Upper lobe of left lung (tissue), 6 donors: ENCODE results near the gene TUB. TPM values are rescaled to one million over a fixed set of nuclear protein-coding genes. Genes with fewer than 3 reads are reported as not detected.

Experiments
- ATAC-seq, 2 donors: fragments of 200-7000 bp; cut with Tn5 transposase; one replicate each; pipeline ENCODE4 v1.9.1; 2022; ENCODE audit warnings: mild to moderate bottlenecking in 2 of 2, moderate library complexity in 2 of 2; ENCODE audit not compliant: low FRiP score in 2 of 2
- DNase-seq, 2 donors: peaks; one replicate each; pipeline ENCODE4 v3.0.0-alpha.2; 2019 to 2020
- H3K27ac ChIP-seq, 4 donors: fragments of 200-600 bp; sonication (generic); one replicate each; pipeline ENCODE4 v1.5.1; 2016 to 2019
- H3K27me3 ChIP-seq, 4 donors: fragments of 200-600 bp; sonication (generic); one replicate each; pipeline ENCODE4 v1.5.1; 2017 to 2019
- H3K36me3 ChIP-seq, 4 donors: fragments of 200-600 bp; sonication (generic); one replicate each; pipeline ENCODE4 v1.5.1; 2016 to 2019
- H3K4me1 ChIP-seq, 4 donors: fragments of 200-600 bp; sonication (generic); one replicate each; pipeline ENCODE4 v1.5.1; 2018 to 2019
- H3K4me3 ChIP-seq, 4 donors: fragments of 200-600 bp; sonication (generic); one replicate each; pipeline ENCODE4 v1.5.1; 2017 to 2019; ENCODE audit warnings: mild to moderate bottlenecking in 2 of 4, moderate library complexity in 1 of 4
- H3K9me3 ChIP-seq, 4 donors: fragments of 200-600 bp; sonication (generic); one replicate each; pipeline ENCODE4 v1.5.1; 2018 to 2019
- EP300 ChIP-seq, 4 donors: sonication (generic); formaldehyde crosslinking; IDR thresholded peaks; one replicate each; pipeline ENCODE4 v1.5.1; 2017; ENCODE audit warnings: antibody characterized with exemption in 4 of 4, control low read depth in 2 of 4
- POLR2A ChIP-seq, 4 donors: fragments of 450-650 bp; IDR thresholded peaks; one replicate each; pipeline ENCODE4 v1.5.1; 2016 to 2017; ENCODE audit warnings: antibody characterized with exemption in 4 of 4, mild to moderate bottlenecking in 2 of 4
- POLR2AphosphoS5 ChIP-seq, 2 donors: sonication (generic); formaldehyde crosslinking; IDR thresholded peaks; one replicate each; pipeline ENCODE4 v1.5.1; 2017; ENCODE audit warnings: antibody characterized with exemption in 2 of 2
- WGBS, 2 donors: methylation state at CpG; one replicate each; pipeline ENCODE4 v1.1.5; 2017 to 2018; 5-methylcytosine and 5-hydroxymethylcytosine counted together
- total RNA-seq, 6 donors: library from RNA; depleted of rRNA in 4 of 6; stranded (reverse); fragments of >200 nt in 4 of 6; gene quantifications; one replicate each; pipeline versions ENCODE4 v1.1.0 to v1.2.1, GENCODE V29; 2016 to 2021
- TF ChIP-seq, protein P1 (sequence below), 6 experiments: fragments of 450-650 bp in 4 of 6; fragments of 200-600 bp in 2 of 6; sonication (generic) in 2 of 6; IDR thresholded peaks; one replicate each; pipeline ENCODE4 v1.5.1; 2016 to 2019; ENCODE audit warnings: antibody characterized with exemption in 6 of 6
- donor health status: DM: no; HTN: no; CAD: no; lungs with moderate emphysema.
- donor health status: DM: no; HTN: yes; CAD: no; lungs with severe emphysema.

Gene TUB
- total RNA-seq, 6 donors from 2014 or later, result 2.6 to 9.1 (median 4.4) TPM

DNA sequence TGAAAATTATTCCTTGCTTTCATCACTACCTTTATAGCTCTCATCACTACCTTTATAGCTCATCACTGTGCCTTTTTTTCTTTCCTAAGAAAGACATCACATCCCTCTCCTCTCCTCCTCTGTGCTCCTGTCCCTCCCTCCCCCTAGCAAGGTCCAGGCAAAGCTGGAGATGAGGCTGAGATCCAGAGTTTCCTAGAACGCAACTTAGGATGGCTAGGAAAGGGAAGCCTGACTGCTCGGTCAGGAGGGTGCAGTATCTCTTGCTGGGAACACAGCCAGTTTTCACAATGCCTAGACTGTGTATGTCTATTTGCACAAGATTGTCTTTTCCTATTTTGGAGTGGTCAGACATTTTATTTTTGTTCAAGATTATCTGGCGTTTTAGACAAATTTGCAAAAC is 24.7 kb downstream of the TUB start:
- no peak for TF ChIP-seq POLR2AphosphoS5 (IDR thresholded peaks at IDR 0.05)
- TF ChIP-seq POLR2A (IDR thresholded peaks at IDR 0.05), result no peak
- Histone ChIP-seq H3K36me3 (peaks cover 0 to 31% (median 7%) of the 10 kb centered on the region in 4 donors), H3K4me3 (no peak overlapping the region), H3K27me3 (no peaks in the 10 kb centered on the region), H3K9me3 (no peaks in the 10 kb centered on the region), H3K27ac (no peak overlapping the region), H3K4me1 (no peaks in the 10 kb centered on the region)
- 73 to 77% methylated on average over 3 of the region's 3 CpGs for WGBS, 2 donors
- ATAC-seq (no peak), DNase-seq (no peak)

DNA sequence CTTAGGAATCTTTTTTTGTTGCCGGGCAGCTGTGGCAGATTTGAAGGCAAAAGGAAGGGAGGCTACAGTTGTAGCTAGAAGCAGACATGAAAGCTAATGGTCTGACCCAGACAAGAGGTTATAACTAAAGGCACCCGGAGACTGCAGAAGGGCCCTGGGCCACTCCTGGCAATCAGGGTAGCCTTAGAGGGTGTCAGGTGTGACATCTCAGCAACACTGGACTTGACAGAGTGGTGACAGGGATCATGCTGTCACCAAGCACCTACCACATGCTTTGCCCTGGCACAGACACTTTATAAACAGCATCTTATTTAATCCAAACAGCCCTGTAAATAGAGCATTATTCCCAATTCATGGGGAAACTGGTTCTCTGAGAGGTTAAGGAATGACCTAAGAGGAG is 25.7 kb downstream of the TUB start:
- Histone ChIP-seq H3K4me3 (no peak overlapping the region), H3K27ac (no peak overlapping the region), H3K9me3 (no peaks in the 10 kb centered on the region), H3K4me1 (no peaks in the 10 kb centered on the region), H3K36me3 (peaks cover 0 to 23% (median 4%) of the 10 kb centered on the region in 4 donors), H3K27me3 (no peaks in the 10 kb centered on the region)
- 69 to 80% methylated on average over 2 of the region's 2 CpGs for WGBS, 2 donors
- DNase-seq, result no peak
- no peak for ATAC-seq
- TF ChIP-seq POLR2A (IDR thresholded peaks at IDR 0.05) (no peak), EP300 (IDR thresholded peaks at IDR 0.05) (no peak), POLR2AphosphoS5 (IDR thresholded peaks at IDR 0.05) (no peak)
- TF ChIP-seq, protein P1, sequence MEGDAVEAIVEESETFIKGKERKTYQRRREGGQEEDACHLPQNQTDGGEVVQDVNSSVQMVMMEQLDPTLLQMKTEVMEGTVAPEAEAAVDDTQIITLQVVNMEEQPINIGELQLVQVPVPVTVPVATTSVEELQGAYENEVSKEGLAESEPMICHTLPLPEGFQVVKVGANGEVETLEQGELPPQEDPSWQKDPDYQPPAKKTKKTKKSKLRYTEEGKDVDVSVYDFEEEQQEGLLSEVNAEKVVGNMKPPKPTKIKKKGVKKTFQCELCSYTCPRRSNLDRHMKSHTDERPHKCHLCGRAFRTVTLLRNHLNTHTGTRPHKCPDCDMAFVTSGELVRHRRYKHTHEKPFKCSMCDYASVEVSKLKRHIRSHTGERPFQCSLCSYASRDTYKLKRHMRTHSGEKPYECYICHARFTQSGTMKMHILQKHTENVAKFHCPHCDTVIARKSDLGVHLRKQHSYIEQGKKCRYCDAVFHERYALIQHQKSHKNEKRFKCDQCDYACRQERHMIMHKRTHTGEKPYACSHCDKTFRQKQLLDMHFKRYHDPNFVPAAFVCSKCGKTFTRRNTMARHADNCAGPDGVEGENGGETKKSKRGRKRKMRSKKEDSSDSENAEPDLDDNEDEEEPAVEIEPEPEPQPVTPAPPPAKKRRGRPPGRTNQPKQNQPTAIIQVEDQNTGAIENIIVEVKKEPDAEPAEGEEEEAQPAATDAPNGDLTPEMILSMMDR (IDR thresholded peaks at IDR 0.05), result no peak

DNA sequence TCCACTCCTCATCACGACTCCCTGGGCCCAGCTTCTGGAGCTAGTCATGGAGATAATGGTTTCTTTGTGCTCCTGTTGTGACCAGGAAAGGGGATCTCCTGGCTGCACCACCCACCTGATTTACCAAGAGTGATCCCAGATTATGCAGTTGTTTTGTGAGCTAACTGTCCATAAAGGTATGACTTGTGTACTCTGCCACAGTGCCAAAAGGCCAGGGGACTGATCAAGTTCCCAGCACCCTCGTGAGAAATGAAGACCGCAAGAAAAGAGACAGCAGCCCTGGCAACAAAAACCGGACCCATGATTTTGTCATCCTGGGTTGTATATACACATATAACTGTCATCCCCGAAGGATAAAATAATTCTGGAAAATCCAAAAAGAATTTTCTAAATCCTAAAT is 26.6 kb downstream of the TUB start:
- no peak overlapping the region for H3K27ac ChIP-seq
- WGBS, 2 donors, result 89 to 90% methylated on average over 5 of the region's 5 CpGs
- H3K36me3 ChIP-seq, result peaks cover 0 to 15% (median 2%) of the 10 kb centered on the region in 4 donors
- TF ChIP-seq EP300 (IDR thresholded peaks at IDR 0.05), result no peak
- TF ChIP-seq, protein P1 (IDR thresholded peaks at IDR 0.05), result no peak
- TF ChIP-seq POLR2AphosphoS5 (IDR thresholded peaks at IDR 0.05), result no peak
- no peak for TF ChIP-seq POLR2A (IDR thresholded peaks at IDR 0.05)
- ATAC-seq (no peak), DNase-seq (no peak)
- no peaks in the 10 kb centered on the region for H3K9me3 ChIP-seq
- H3K4me1 ChIP-seq, result no peaks in the 10 kb centered on the region
- no peaks in the 10 kb centered on the region for H3K27me3 ChIP-seq
- no peak overlapping the region for H3K4me3 ChIP-seq

DNA sequence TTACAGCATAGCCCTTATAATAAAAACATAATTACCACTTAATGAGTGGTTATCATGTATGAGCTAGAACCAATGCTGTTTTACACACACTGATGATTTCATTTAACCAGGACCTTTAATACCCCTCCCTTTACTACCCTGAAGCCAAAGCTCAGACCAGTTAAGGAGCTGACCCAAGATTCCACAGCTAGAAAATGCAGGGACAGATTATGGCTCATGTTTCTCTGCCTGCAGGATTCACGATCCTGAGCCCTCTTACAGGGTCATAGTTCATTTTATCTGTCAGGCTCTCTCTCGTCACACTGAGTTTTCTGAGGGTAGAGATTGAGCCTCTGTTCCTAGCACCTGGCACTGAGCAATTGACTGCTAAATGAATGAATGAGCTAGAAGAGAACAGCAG is 27.4 kb downstream of the TUB start:
- H3K9me3 ChIP-seq, result no peaks in the 10 kb centered on the region
- no peaks in the 10 kb centered on the region for H3K27me3 ChIP-seq
- no peak for TF ChIP-seq EP300 (IDR thresholded peaks at IDR 0.05)
- TF ChIP-seq POLR2A (IDR thresholded peaks at IDR 0.05), result no peak
- H3K27ac ChIP-seq, result no peak overlapping the region
- peaks cover 0 to 10% (median 2%) of the 10 kb centered on the region in 4 donors for H3K36me3 ChIP-seq
- H3K4me3 ChIP-seq, result no peak overlapping the region
- WGBS, 2 donors, result 72 to 75% methylated on average over 2 of the region's 2 CpGs
- DNase-seq (no peak), ATAC-seq (no peak)
- no peaks in the 10 kb centered on the region for H3K4me1 ChIP-seq

DNA sequence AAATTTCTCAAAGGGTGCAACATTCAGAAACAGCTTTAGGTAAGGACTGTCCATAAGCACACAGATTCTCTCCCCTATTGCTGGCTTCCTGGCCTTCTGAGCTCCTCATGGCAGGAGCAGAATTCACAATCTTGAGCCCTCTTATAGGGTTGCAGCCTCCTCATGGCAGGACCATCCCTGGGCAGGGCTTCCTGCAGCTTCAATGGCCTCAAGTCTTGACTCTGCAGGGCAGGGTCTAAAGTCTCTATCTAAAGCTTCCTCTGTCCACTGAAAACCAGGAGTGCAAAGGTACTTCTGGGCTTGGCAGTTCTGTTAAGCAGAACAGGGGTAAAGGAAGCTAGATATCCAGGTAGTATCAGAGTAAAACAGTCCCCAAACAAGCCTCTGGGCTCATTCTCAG is 28.7 kb downstream of the TUB start:
- Histone ChIP-seq H3K36me3 (no peaks in the 10 kb centered on the region), H3K27me3 (no peaks in the 10 kb centered on the region), H3K27ac (no peak overlapping the region), H3K4me3 (no peak overlapping the region), H3K9me3 (no peaks in the 10 kb centered on the region), H3K4me1 (no peaks in the 10 kb centered on the region)
- no peak for DNase-seq
- TF ChIP-seq EP300 (IDR thresholded peaks at IDR 0.05) (no peak), POLR2A (IDR thresholded peaks at IDR 0.05) (no peak), POLR2AphosphoS5 (IDR thresholded peaks at IDR 0.05) (no peak)
- TF ChIP-seq, protein P1 (IDR thresholded peaks at IDR 0.05), result no peak
- no peak for ATAC-seq

DNA sequence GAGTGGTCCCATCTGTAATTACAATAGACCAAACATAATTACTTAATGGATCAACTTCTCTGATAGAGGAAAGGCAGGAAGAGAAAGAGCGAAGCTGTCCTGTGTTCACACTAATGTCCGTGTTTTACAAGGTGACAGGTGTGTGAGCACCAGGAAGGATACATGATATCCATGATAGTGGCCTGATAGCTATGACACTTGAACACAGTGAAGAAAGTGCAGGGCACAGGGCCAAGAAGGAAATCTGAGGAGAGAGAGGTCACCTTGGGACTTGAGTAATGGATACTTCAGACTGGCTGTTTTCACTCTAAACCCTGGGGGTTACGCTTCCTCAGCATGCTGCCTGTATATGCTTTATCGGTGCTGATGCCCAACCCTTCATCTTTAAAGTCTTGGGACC is 29.4 kb downstream of the TUB start:
- DNase-seq (no peak), ATAC-seq (no peak)
- no peak for TF ChIP-seq EP300 (IDR thresholded peaks at IDR 0.05)
- no peak for TF ChIP-seq POLR2A (IDR thresholded peaks at IDR 0.05)
- no peak for TF ChIP-seq POLR2AphosphoS5 (IDR thresholded peaks at IDR 0.05)
- TF ChIP-seq, protein P1 (IDR thresholded peaks at IDR 0.05), result no peak
- Histone ChIP-seq H3K4me3 (no peak overlapping the region), H3K36me3 (no peaks in the 10 kb centered on the region), H3K9me3 (no peaks in the 10 kb centered on the region), H3K4me1 (no peaks in the 10 kb centered on the region), H3K27me3 (no peaks in the 10 kb centered on the region), H3K27ac (no peak overlapping the region)
- WGBS, 2 donors, result 81 to 88% methylated on average over 4 of the region's 4 CpGs
